DND-41 (cell line): ENCODE results near the gene CLDN15.

Source experiments
- CTCF ChIP-seq: IDR thresholded peaks from 2 replicates; pipeline ENCODE4 v1.5.1; 2012; ENCODE audit warnings: borderline replicate concordance, low read length, moderate library complexity, mild to moderate bottlenecking; ENCODE audit not compliant: poor library complexity, severe bottlenecking; ENCODE audit errors: extremely low read depth
- EZH2 ChIP-seq: IDR thresholded peaks from 3 replicates; pipeline ENCODE4 v1.6.1; 2012; ENCODE audit warnings: borderline replicate concordance, low read depth, mild to moderate bottlenecking, moderate library complexity, low read length, inconsistent platforms; ENCODE audit not compliant: severe bottlenecking

GRCh38 chr7:101241443-101242349 is 4.1 kb upstream of the CLDN15 start:
- no peak for TF ChIP-seq CTCF
- TF ChIP-seq EZH2 = no peak
